Neural cell (in vitro differentiated cells): ENCODE data around the gene USP30. TPM values are rescaled to one million over a fixed set of nuclear protein-coding genes. Genes with fewer than 3 reads are reported as not detected.
A peak's percentile ranks its signal among the peaks of the same experiment; 100 is the strongest.

Experiments used
- H2AFZ ChIP-seq: fragments of 200-600, 300-800 bp; sonication (generic), shearing (Covaris generic); 2 replicates; pipeline ENCODE4 v1.6.0; 2014; ENCODE audit warnings: low read depth, mild to moderate bottlenecking, antibody characterized with exemption, low read length, moderate library complexity
- H3F3A ChIP-seq: fragments of 200-600 bp; shearing (Covaris generic); 2 replicates; pipeline ENCODE4 v1.6.1; 2016; ENCODE audit warnings: mild to moderate bottlenecking, moderate library complexity, mixed read lengths, antibody characterized with exemption, low read length; ENCODE audit not compliant: insufficient read depth, poor library complexity, severe bottlenecking
- H3K27ac ChIP-seq: fragments of 200-600, 300-800 bp; sonication (generic), shearing (Covaris generic); 2 replicates; pipeline ENCODE4 v1.5.1; 2014; ENCODE audit warnings: mild to moderate bottlenecking, low read length, moderate library complexity
- H3K27me3 ChIP-seq: fragments of 300-800, 200-600 bp; sonication (generic), shearing (Covaris generic); 2 replicates; pipeline ENCODE4 v1.6.0; 2014; ENCODE audit warnings: mild to moderate bottlenecking, low read depth, low read length, moderate library complexity; ENCODE audit not compliant: insufficient read depth
- H3K36me3 ChIP-seq: fragments of 300-800, 200-600 bp; sonication (generic), shearing (Covaris generic); 2 replicates; pipeline ENCODE4 v1.5.1; 2014; ENCODE audit warnings: mild to moderate bottlenecking, antibody characterized with exemption, low read length, moderate library complexity; ENCODE audit not compliant: insufficient read depth
- H3K4me2 ChIP-seq: fragments of 300-800, 200-600 bp; sonication (generic), shearing (Covaris generic); 2 replicates; pipeline ENCODE4 v1.6.0; 2014; ENCODE audit warnings: mild to moderate bottlenecking, low read length
- H3K4me3 ChIP-seq: fragments of 300-800, 200-600 bp; sonication (generic), shearing (Covaris generic); 2 replicates; pipeline ENCODE4 v1.5.1; 2014; ENCODE audit warnings: mild to moderate bottlenecking, low read length, moderate library complexity
- H3K79me2 ChIP-seq: fragments of 200-600 bp; shearing (Covaris generic); replicated peaks from 2 replicates; pipeline ENCODE4 v1.6.0; 2014; ENCODE audit warnings: mild to moderate bottlenecking, low read length, moderate library complexity; ENCODE audit not compliant: insufficient read depth
- H3K9ac ChIP-seq: fragments of 300-800, 200-600 bp; sonication (generic), shearing (Covaris generic); 2 replicates; pipeline ENCODE4 v1.6.1; 2016; ENCODE audit warnings: mild to moderate bottlenecking, low read length, mixed read lengths
- H3K9me2 ChIP-seq: fragments of 200-600 bp; shearing (Covaris generic); 2 replicates; pipeline ENCODE4 v1.6.1; 2016; ENCODE audit warnings: mild to moderate bottlenecking, low read length, mixed read lengths; ENCODE audit not compliant: insufficient read depth
- H3K9me3 ChIP-seq: fragments of 200-600, 300-800 bp; sonication (generic), shearing (Covaris generic); 2 replicates; pipeline ENCODE4 v1.6.1; 2016; ENCODE audit warnings: mild to moderate bottlenecking, mixed run types, low read length, moderate library complexity, mixed read lengths
- H4K20me1 ChIP-seq: fragments of 200-600 bp; shearing (Covaris generic); 2 replicates; pipeline ENCODE4 v1.6.1; 2016; ENCODE audit warnings: mild to moderate bottlenecking, mixed run types; ENCODE audit not compliant: insufficient read depth
- EP300 ChIP-seq: fragments of 450-650 bp; conservative IDR thresholded peaks from 2 replicates; pipeline ENCODE4 v1.6.1; 2014; ENCODE audit warnings: antibody characterized with exemption, mild to moderate bottlenecking, moderate library complexity; ENCODE audit not compliant: poor library complexity, severe bottlenecking
- EZH2 ChIP-seq: fragments of 200-600, 300-800 bp; shearing (Covaris generic), sonication (generic); IDR thresholded peaks from 2 replicates; pipeline ENCODE4 v1.6.1; 2014; ENCODE audit warnings: antibody characterized with exemption, low read length, borderline replicate concordance, mild to moderate bottlenecking; ENCODE audit not compliant: insufficient read depth, poor library complexity, severe bottlenecking
- MXI1 ChIP-seq: fragments of 450-650 bp; conservative IDR thresholded peaks from 2 replicates; pipeline ENCODE4 v1.6.1; 2014; ENCODE audit warnings: antibody characterized with exemption, mild to moderate bottlenecking; ENCODE audit not compliant: poor library complexity, severe bottlenecking
- POLR2AphosphoS5 ChIP-seq: IDR thresholded peaks from 2 replicates; pipeline ENCODE4 v1.6.1; 2012
- RAD21 ChIP-seq: fragments of 450-650 bp; conservative IDR thresholded peaks from 2 replicates; pipeline ENCODE4 v1.6.1; 2014; ENCODE audit warnings: antibody characterized with exemption, mild to moderate bottlenecking, moderate library complexity
- SMC3 ChIP-seq: fragments of 450-650 bp; conservative IDR thresholded peaks from 2 replicates; pipeline ENCODE4 v1.6.1; 2014; ENCODE audit warnings: antibody characterized with exemption, mild to moderate bottlenecking, moderate library complexity; ENCODE audit not compliant: poor library complexity
- TAF1 ChIP-seq: IDR thresholded peaks from 2 replicates; pipeline ENCODE4 v1.6.1; 2012; ENCODE audit warnings: low read depth
- polyA minus RNA-seq: library from RNA; depleted of rRNA, polyadenylated mRNA; stranded (reverse); fragments of >200 nt; gene quantifications from 2 replicates; pipeline ENCODE4 v1.2.3, GENCODE V29; 2014
- polyA plus RNA-seq: library from polyadenylated mRNA; depleted of rRNA; stranded (reverse); fragments of >200 nt; gene quantifications from 2 replicates; pipeline ENCODE4 v1.2.3, GENCODE V29; 2014
- TF ChIP-seq, protein P1 (sequence below): IDR thresholded peaks from 2 replicates; pipeline ENCODE4 v1.6.1; 2012; ENCODE audit warnings: borderline replicate concordance
- TF ChIP-seq, protein P2 (sequence below): fragments of 450-650 bp; IDR thresholded peaks from 2 replicates; pipeline ENCODE4 v1.5.1; 2014; ENCODE audit warnings: antibody characterized with exemption, mild to moderate bottlenecking, moderate library complexity; ENCODE audit not compliant: poor library complexity, severe bottlenecking

Gene USP30, protein sequence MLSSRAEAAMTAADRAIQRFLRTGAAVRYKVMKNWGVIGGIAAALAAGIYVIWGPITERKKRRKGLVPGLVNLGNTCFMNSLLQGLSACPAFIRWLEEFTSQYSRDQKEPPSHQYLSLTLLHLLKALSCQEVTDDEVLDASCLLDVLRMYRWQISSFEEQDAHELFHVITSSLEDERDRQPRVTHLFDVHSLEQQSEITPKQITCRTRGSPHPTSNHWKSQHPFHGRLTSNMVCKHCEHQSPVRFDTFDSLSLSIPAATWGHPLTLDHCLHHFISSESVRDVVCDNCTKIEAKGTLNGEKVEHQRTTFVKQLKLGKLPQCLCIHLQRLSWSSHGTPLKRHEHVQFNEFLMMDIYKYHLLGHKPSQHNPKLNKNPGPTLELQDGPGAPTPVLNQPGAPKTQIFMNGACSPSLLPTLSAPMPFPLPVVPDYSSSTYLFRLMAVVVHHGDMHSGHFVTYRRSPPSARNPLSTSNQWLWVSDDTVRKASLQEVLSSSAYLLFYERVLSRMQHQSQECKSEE
- polyA plus RNA-seq (37.2 and 40.6 TPM in 2 replicates), polyA minus RNA-seq (38.9 and 39.0 TPM in 2 replicates)

DNA sequence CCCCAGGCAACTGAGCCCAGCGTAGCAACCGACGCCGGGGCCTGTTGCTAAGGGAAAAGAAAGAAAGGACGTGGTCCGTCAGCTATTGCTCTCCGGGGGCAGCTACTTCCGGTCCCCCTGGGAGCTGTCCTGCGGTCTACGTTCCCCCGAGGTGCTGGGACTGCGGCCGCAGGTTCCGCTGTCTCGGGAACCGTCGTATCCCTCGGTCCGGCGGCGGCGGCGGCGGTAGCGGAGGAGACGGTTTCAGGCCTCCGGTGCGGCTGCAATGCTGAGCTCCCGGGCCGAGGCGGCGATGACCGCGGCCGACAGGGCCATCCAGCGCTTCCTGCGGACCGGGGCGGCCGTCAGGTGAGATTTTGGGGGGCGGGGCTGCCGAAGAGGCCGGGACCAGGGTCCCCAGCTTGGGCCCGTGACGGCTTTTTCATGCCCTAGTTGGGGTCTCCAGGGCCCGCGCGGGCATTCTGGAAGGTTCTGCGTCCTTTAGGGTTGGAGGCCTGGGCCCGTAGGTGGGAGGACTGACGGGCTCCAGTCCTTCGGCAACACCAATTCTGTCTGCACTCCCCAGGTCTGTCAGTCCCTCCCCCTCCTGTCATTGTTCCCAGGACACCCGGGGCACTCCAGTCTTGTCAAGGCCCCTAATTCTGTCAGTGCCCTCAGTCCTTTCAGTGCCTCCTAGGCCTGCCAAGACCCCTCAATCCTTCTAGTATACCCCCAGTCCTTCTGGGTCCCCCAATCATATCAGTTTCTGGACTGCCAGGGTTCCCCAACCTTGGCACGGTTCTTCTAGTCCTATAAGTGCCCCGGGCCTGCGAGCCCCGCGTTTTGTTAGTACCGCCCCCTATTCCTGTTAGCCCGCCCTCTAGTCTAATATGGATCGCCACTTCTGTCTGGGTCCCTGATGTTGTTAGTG, at the start of gene USP30:
Gene USP30, plus strand, starts transcription at position 163 of the 910 bp plus-strand sequence. Its CDS starts 103 bp downstream, at position 266.
- Histone ChIP-seq H3K9ac (peak within 1 kb of the TSS; percentile 96), H3K4me2 (peak within 1 kb of the TSS; percentile 95), H3K79me2 (peaks cover 22% of the 10 kb centered on the region), H4K20me1 (no peaks in the 10 kb centered on the region), H3K27me3 (no peaks in the 10 kb centered on the region), H3K4me3 (peak within 1 kb of the TSS; percentile 99), H3K9me2 (no peaks in the 10 kb centered on the region), H3K36me3 (no peaks in the 10 kb centered on the region), H3K9me3 (no peaks in the 10 kb centered on the region), H3K27ac (peak within 1 kb of the TSS; percentile 81), H2AFZ (peak within 1 kb of the TSS; percentile 98), H3F3A (no peaks in the 10 kb centered on the region)
- TF ChIP-seq POLR2AphosphoS5 = peak; percentile 92
- peak; percentile 53 for TF ChIP-seq RAD21
- TF ChIP-seq, protein P1, sequence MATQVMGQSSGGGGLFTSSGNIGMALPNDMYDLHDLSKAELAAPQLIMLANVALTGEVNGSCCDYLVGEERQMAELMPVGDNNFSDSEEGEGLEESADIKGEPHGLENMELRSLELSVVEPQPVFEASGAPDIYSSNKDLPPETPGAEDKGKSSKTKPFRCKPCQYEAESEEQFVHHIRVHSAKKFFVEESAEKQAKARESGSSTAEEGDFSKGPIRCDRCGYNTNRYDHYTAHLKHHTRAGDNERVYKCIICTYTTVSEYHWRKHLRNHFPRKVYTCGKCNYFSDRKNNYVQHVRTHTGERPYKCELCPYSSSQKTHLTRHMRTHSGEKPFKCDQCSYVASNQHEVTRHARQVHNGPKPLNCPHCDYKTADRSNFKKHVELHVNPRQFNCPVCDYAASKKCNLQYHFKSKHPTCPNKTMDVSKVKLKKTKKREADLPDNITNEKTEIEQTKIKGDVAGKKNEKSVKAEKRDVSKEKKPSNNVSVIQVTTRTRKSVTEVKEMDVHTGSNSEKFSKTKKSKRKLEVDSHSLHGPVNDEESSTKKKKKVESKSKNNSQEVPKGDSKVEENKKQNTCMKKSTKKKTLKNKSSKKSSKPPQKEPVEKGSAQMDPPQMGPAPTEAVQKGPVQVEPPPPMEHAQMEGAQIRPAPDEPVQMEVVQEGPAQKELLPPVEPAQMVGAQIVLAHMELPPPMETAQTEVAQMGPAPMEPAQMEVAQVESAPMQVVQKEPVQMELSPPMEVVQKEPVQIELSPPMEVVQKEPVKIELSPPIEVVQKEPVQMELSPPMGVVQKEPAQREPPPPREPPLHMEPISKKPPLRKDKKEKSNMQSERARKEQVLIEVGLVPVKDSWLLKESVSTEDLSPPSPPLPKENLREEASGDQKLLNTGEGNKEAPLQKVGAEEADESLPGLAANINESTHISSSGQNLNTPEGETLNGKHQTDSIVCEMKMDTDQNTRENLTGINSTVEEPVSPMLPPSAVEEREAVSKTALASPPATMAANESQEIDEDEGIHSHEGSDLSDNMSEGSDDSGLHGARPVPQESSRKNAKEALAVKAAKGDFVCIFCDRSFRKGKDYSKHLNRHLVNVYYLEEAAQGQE = peak; percentile 87
- TF ChIP-seq MXI1 = peak; percentile 84
- TF ChIP-seq EZH2 = no peak
- TF ChIP-seq TAF1 = peak; percentile 97
- TF ChIP-seq SMC3 = no peak
- TF ChIP-seq, protein P2, sequence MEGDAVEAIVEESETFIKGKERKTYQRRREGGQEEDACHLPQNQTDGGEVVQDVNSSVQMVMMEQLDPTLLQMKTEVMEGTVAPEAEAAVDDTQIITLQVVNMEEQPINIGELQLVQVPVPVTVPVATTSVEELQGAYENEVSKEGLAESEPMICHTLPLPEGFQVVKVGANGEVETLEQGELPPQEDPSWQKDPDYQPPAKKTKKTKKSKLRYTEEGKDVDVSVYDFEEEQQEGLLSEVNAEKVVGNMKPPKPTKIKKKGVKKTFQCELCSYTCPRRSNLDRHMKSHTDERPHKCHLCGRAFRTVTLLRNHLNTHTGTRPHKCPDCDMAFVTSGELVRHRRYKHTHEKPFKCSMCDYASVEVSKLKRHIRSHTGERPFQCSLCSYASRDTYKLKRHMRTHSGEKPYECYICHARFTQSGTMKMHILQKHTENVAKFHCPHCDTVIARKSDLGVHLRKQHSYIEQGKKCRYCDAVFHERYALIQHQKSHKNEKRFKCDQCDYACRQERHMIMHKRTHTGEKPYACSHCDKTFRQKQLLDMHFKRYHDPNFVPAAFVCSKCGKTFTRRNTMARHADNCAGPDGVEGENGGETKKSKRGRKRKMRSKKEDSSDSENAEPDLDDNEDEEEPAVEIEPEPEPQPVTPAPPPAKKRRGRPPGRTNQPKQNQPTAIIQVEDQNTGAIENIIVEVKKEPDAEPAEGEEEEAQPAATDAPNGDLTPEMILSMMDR = no peak
- peak; percentile 67 for TF ChIP-seq EP300

DNA sequence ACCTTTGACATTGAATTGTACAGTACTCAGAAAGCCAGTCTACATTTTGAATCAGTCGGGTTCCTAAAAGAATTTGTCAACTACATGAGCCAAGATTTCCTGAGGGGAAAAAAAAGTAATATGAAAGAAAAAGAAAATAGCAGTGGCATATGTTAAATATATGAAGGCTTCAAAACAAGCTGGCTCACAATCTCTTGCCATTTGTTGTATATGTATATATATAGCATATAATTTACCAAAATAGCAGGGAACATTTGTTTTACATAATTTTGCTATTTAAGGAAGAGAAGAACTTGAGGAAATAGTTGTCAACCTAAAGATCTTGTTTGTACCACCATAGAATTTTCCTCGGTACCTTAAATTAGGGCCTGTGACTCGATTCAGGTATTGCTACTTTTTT, 48.4 kb upstream of the USP30 start:
- H3K9me3 ChIP-seq = no peaks in the 10 kb centered on the region
- H3K79me2 ChIP-seq = no peaks in the 10 kb centered on the region
- H3K27ac ChIP-seq = no peak overlapping the region
- no peaks in the 10 kb centered on the region for H3F3A ChIP-seq
- H3K9me2 ChIP-seq = no peaks in the 10 kb centered on the region
- no peak overlapping the region for H2AFZ ChIP-seq
- no peaks in the 10 kb centered on the region for H3K36me3 ChIP-seq
- H3K27me3 ChIP-seq = no peaks in the 10 kb centered on the region
- TF ChIP-seq, protein P1 = no peak
- TF ChIP-seq POLR2AphosphoS5 (no peak), EZH2 (no peak), RAD21 (no peak), MXI1 (no peak), SMC3 (no peak), TAF1 (no peak), EP300 (no peak)
- TF ChIP-seq, protein P2 = no peak
- no peak overlapping the region for H3K4me3 ChIP-seq
- H3K9ac ChIP-seq = no peak overlapping the region
- no peaks in the 10 kb centered on the region for H4K20me1 ChIP-seq
- H3K4me2 ChIP-seq = no peak overlapping the region
